Renal cortex interstitium (tissue), 11 donors: Measurements from ENCODE around the gene PABPN1L. TPM values are rescaled to one million over a fixed set of nuclear protein-coding genes. Genes with fewer than 3 reads are reported as not detected.
"Not testable (repeated sequence)": the region's sequence is repeated elsewhere in the genome, so short reads cannot be mapped to it uniquely, and the experiment has no call there.

Experiments used
- DNase-seq, 11 donors: peaks; one replicate each; pipeline ENCODE4 v3.0.0-alpha.2; 2013; ENCODE audit warnings: low read depth in 9 of 11, low spot score in 4 of 11; ENCODE audit errors: extremely low read depth in 1 of 11
- polyA plus RNA-seq, 3 donors: library from polyadenylated mRNA; unstranded; fragments of 120-200 nt; gene quantifications; one replicate each; pipeline ENCODE4 v1.2.1, GENCODE V29; 2013; ENCODE audit not compliant: insufficient read length in 3 of 3

Gene PABPN1L
- polyA plus RNA-seq, 3 donors: not detected

DNA sequence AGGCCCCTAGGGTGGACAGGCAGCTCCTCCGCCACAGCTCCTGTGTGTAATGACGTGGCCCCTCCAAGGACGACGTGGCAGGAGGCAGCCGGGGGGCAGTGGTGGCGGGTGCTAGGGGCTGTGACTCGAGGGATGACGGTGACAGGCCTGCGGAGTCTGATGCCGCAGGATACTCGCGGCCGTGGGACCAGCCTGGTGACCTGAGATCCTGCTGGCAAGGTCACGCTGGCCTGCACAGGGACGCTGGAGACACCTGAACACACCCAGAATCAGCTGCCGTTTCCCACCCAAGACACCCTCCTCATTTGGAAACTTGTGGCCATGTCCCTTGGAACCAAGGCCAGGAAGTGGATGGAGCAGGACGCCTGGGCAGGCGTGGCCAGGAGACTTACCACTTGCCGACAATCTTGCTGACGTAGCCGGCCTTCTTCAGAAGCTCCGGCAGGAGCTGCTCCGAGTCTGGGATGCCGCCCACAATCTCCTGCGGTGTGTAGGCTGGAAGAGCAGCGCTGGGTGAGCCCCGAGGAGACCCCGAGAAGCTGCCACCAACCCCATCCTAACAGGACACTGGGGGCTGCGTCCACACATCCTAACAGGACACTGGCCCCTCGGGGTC is 25.8 kb downstream of the PABPN1L start:
- DNase-seq: no peak

DNA sequence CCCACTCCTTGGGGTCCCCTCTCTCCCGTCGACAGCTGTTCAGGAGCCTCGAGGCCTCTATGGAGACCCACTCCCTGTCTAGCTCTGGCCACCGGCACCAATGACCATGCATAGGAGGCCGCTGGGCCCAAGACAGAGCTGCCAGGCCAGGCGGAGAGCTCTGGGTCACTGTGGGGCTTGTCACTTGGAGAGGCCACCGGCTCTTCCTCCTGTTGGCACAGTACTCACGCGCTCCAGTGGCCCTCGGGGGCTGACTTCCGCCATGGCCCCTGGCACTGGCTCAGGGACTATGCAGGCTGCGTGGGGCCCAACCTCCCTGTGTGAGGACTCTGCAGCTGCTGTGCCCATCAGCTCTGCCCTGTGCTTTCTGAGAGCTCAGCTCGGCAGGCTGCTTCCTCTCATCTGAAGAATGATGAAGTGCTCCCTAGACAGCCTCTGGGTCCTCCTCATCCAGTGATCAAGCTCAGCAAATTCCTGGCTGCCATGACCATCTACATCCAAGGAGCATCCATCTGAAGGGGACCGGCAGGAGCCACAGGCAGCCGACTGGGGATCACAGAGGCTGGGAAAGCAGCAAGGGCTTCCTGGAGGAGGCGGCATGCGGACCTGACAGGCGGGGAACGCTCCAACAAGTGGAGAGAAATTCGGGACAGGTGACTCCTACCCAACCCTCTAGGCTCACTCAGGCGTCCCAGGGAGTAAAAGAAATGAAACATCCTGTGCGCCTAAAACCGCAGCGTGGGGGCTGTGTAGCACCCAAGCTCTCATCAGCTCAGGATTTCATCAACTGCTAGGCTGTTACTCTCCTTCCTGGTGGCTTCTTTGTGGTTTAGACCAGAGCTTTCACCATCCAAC is 26.5 kb downstream of the PABPN1L start:
- DNase-seq: no peak

GRCh38 chr16:88839026-88839529 is 27.4 kb downstream of the PABPN1L start:
- no peak for DNase-seq

GRCh38 chr16:88838566-88838965 is 27.9 kb downstream of the PABPN1L start:
- DNase-seq: no peak

GRCh38 chr16:88837806-88838205 is 28.7 kb downstream of the PABPN1L start:
- DNase-seq: no peak

DNA sequence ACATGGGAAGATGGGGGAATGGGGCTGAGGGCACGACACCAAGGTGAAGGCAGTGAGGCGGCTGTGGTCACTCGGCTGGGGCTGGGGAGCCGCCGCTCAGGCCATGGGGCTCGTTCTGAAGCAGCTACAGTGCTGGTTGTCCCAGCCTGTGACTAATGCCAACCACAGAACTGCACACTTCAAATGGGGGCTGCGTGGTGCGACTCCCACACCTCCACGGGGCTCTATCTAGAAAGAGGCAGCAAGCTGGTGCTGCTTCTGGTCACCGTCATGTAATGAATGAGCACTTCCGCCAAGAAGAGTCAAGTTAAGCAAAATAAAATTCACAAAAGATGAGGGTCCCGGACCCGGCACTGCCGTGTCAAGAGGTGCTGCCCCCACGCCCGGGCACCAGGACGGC is 29.7 kb downstream of the PABPN1L start:
- no peak for DNase-seq

GRCh38 chr16:88835818-88836217 is 30.6 kb downstream of the PABPN1L start:
- DNase-seq: no peak

GRCh38 chr16:88835383-88835782 is 31.1 kb downstream of the PABPN1L start:
- no peak for DNase-seq

DNA sequence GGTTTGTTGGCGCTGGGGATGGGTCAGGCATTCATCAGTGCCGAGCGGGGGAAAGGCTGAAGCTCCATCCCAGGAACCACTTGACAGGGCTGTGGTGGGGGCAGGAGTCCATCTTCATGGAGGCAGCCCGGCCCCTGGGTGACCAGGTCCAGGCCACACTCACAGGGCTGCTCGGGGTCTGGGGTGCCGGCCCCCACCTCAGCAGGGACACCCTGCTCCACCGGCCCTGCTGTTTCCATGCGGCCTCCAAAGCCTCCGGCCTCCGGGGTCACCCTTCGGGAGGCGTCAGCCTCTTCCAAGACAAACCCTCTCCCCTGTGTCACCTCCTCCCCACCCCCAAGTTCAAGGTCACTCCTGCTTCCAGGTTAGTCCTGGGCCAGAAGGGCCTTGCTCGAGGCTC is 31.8 kb downstream of the PABPN1L start:
- DNase-seq: no peak

DNA sequence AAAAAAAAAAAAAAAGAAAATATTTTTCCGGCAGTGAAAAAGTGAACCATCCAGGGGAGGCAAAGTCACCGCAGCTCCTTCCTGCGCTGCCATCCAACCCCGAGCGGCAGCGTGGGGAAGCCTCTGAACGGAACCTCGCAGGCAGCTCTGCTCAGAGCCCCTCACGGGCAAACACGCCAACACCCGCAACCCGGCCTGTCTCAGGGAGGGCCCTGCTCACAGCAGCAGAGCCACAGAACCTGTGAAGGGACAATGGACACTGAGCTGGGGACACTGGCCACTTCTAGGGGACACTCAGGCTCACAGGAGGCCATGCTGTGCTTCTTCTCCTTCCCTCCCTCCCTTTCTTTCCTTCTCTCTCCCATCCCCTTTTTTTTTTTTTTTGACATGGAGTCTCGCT is 33.4 kb downstream of the PABPN1L start:
- no peak for DNase-seq

- DNase-seq: no peak
These were observed 34.6 kb downstream of the PABPN1L start for GRCh38 chr16:88831838-88832237.

GRCh38 chr16:88830783-88831182 is 35.7 kb downstream of the PABPN1L start:
- DNase-seq: no peak

- peak in 7 of 11 donors; percentile 49 to 68 (median 61) for DNase-seq
These were observed 36.2 kb downstream of the PABPN1L start for GRCh38 chr16:88830258-88830657.

GRCh38 chr16:88828711-88829110 is 37.7 kb downstream of the PABPN1L start:
- no peak for DNase-seq

DNA sequence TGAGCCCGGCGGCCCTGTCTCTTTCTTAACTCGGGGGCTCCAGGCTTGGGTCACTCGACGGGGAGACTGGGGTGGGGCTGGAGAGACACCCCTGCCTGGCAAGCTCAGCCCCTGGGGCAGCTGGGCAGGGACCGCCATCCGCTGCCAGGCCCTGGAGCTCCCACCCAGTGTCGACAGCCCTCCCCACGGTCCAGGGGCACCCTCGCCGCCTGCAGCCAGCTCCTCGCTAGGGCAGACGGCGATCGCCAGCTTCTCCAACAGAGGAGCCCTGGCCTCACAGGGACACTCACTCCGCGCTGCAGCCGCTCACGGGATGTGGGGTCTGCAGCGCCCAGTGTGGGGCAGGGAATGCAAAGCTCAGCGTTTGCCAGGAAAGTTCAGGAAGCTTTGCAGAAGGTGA is 38.7 kb downstream of the PABPN1L start:
- no peak for DNase-seq

DNA sequence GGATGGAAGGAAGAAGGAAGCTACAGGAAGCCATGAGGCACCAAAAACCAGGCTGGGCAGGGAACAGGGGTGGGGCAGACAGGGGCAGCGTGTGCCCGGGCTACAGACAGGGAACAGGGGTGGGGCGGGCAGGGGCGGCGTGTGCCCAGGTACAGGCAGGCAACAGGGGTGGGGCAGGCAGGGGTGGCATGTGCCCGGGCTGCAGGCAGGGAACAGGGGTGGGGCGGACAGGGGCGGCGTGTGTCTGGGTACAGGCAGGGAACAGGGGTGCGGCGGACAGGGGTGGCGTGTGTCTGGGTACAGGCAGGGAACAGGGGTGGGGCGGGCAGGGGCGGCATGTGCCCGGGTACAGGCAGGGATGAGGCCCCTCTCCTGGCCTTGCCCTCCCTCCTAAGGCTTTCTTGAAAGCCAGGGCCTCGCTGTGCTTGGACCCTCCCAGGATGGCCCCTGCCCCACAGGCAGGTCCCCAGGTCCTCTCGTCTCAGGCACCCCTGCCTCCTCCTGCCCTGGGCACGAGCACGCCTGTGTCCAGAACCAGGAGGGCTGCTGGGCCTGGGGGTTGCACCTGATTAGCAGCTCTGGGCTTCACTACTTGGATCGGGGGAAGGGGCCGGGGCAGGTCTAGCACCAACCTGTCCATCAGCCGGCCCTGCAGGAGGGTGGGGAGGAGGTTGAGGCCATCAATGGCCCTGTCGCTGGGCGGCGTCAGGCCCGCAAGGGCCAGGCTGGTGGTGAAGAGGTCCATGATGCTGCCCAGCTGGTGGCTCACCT is 40.2 kb downstream of the PABPN1L start:
- DNase-seq: no peak

GRCh38 chr16:88825146-88825545 is 41.3 kb downstream of the PABPN1L start:
- no peak for DNase-seq

DNA sequence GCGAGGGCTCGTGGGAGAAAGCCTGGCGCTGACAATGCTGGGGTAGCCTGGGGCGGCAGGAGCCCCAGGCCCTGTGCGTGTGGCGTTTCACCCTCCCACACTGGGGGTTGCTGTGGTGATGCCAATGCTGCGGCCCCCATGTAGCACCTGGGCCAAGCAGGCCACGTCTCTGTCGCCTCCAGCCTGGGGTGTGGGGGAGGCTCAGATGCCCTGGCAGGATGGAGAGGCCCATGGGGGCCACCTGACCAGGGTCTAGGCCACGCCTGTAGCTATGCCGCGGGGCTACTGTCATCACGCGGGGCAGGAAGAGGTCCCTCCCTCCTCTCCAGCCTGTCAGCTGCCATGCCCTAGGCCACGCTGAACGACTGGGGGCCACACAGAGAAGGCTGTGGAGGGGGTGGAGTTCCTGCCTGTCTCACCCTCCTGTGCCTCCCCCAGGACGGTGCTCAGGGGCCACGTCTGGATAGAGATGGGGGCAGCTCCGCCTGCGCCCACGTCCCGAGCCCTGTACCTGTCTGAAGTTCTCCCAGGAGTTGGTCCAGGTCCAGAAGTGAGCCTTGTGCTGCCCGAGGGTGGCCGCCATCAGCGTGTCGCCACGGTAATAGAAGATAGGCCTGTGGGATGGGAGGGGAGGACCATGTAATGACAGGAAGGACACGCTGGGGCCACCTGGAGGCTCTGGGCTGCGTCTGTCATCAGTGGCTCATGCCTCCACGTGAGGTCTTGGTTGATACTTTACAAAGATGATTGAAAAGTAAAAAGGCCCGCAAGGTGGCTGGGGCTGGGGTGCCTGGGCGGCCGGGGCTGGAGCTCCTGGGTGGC is 42.0 kb downstream of the PABPN1L start:
- no peak for DNase-seq

DNA sequence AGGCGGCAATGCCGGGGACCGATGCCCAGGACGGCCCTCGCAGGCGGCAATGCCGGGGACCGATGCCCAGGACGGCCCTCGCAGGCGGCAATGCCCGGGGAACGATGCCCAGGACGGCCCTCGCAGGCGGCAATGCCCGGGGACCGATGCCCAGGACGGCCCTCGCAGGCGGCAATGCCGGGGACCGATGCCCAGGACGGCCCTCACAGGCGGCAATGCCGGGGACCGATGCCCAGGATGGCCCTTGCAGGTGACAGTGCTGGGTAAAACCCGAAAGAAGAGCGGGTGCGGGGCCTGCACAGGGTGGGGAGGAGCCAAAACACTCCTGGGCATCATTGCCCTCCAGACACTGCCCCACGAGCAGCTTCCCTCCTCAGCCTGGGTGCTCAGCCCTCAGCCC is 42.8 kb downstream of the PABPN1L start:
- DNase-seq: not testable (repeated sequence)
